Epithelial cell of alveolus of lung (primary cell): ENCODE results near the gene TTLL13. TPM values are rescaled to one million over a fixed set of nuclear protein-coding genes. Genes with fewer than 3 reads are reported as not detected.

Experiments
- total RNA-seq: library from RNA; depleted of rRNA; stranded (reverse); fragments of >200 nt; gene quantifications from 2 replicates; pipeline ENCODE4 v1.2.1, GENCODE V29; 2015

Gene TTLL13
- 0.08 TPM in 1 of 2 replicates, not detected in the other for total RNA-seq

GRCh38 chr15:90249203-90249863, at the start of gene TTLL13:
Gene TTLL13, plus strand, starts transcription at chr15:90249556. Its CDS starts 1,075 bp downstream, at chr15:90250631.

GRCh38 chr15:90201130-90201943, 48.0 kb upstream of the TTLL13 start, which contains the start of gene SEMA4B:
Gene SEMA4B, plus strand, starts transcription at chr15:90201330. Its CDS starts 249 bp downstream, at chr15:90201579.

GRCh38 chr15:90233387-90234095, 15.8 kb upstream of the TTLL13 start, which contains the start of gene CIB1:
Gene CIB1, minus strand, starts transcription at chr15:90233941. Its CDS starts 56 bp downstream, at chr15:90233885.

GRCh38 chr15:90234096-90234988, 15.0 kb upstream of the TTLL13 start, which contains the start of gene GDPGP1:
Gene GDPGP1, plus strand, starts transcription at chr15:90234209. Its CDS starts 6,700 bp downstream, at chr15:90240909.

GRCh38 chr15:90265271-90266060, 16.1 kb downstream of the TTLL13 start, which contains the start of gene NGRN:
Gene NGRN, plus strand, starts transcription at chr15:90265672. Its CDS starts 41 bp downstream, at chr15:90265713.

Other genes with a start within 250 kb of the TTLL13 start
- 4.2 and 15.1 TPM in 2 replicates for gene ZNF710, start 248.2 kb upstream of the TTLL13 start, total RNA-seq
- 68.2 and 100 TPM in 2 replicates for gene IDH2, start 147.1 kb upstream of the TTLL13 start, total RNA-seq
- gene SEMA4B, start 48.2 kb upstream of the TTLL13 start, total RNA-seq, result 17.8 and 46.1 TPM in 2 replicates
- gene CIB1, start 15.6 kb upstream of the TTLL13 start, total RNA-seq, result 20.0 and 41.6 TPM in 2 replicates
- 1.0 and 5.8 TPM in 2 replicates for gene GDPGP1, start 15.3 kb upstream of the TTLL13 start, total RNA-seq
- 41.3 and 78.0 TPM in 2 replicates for gene NGRN, start 16.1 kb downstream of the TTLL13 start, total RNA-seq
- gene ZNF774, start 102.7 kb downstream of the TTLL13 start, total RNA-seq, result 0.16 and 0.91 TPM in 2 replicates
- 83.2 and 138 TPM in 2 replicates for gene IQGAP1, start 138.7 kb downstream of the TTLL13 start, total RNA-seq